ENCODE results near the gene UNC13C.

GRCh38 chr15:54131410-54131809 is 153.2 kb downstream of the UNC13C start:
- TF ChIP-seq, protein P1, sequence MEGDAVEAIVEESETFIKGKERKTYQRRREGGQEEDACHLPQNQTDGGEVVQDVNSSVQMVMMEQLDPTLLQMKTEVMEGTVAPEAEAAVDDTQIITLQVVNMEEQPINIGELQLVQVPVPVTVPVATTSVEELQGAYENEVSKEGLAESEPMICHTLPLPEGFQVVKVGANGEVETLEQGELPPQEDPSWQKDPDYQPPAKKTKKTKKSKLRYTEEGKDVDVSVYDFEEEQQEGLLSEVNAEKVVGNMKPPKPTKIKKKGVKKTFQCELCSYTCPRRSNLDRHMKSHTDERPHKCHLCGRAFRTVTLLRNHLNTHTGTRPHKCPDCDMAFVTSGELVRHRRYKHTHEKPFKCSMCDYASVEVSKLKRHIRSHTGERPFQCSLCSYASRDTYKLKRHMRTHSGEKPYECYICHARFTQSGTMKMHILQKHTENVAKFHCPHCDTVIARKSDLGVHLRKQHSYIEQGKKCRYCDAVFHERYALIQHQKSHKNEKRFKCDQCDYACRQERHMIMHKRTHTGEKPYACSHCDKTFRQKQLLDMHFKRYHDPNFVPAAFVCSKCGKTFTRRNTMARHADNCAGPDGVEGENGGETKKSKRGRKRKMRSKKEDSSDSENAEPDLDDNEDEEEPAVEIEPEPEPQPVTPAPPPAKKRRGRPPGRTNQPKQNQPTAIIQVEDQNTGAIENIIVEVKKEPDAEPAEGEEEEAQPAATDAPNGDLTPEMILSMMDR (IDR thresholded peaks at IDR 0.05), result no peak
- TF ChIP-seq POLR2A (IDR thresholded peaks at IDR 0.05), result no peak
- no peak for TF ChIP-seq POLR2AphosphoS5 (IDR thresholded peaks at IDR 0.05)
- TF ChIP-seq EP300 (IDR thresholded peaks at IDR 0.05), result no peak
